Lung (tissue), 12 donors: ENCODE measurements around the gene PAPSS2. TPM values are rescaled to one million over a fixed set of nuclear protein-coding genes. Genes with fewer than 3 reads are reported as not detected.

Experiments used
- ATAC-seq: fragments of 200-7000 bp; cut with Tn5 transposase; one replicate; pipeline ENCODE4 v1.9.1; 2020; ENCODE audit warnings: moderate number of reproducible peaks; ENCODE audit not compliant: insufficient read depth, low FRiP score
- DNase-seq, 3 donors: peaks; one replicate each; pipeline ENCODE4 v3.0.0-alpha.2; 2013 to 2017
- H3K27ac ChIP-seq, 2 donors: one replicate each; pipeline ENCODE4 v1.5.1; 2013; ENCODE audit warnings: mild to moderate bottlenecking in 2 of 2, moderate library complexity in 2 of 2, control low read depth in 1 of 2, inconsistent platforms in 1 of 2, low read depth in 1 of 2, low read length in 1 of 2
- H3K27me3 ChIP-seq, 3 donors: one replicate each; pipeline ENCODE4 v1.5.1; 2013; ENCODE audit warnings: low read length in 2 of 3; ENCODE audit not compliant: control insufficient read depth in 3 of 3, insufficient read depth in 3 of 3
- H3K36me3 ChIP-seq, 4 donors: one replicate each; pipeline ENCODE4 v1.5.1; 2013; ENCODE audit warnings: low read length in 4 of 4, mild to moderate bottlenecking in 1 of 4, moderate library complexity in 1 of 4; ENCODE audit not compliant: control insufficient read depth in 4 of 4, insufficient read depth in 4 of 4
- H3K4me1 ChIP-seq, 5 donors: one replicate each; pipeline ENCODE4 v1.5.1; 2013; ENCODE audit warnings: low read length in 5 of 5, mild to moderate bottlenecking in 2 of 5, moderate library complexity in 1 of 5; ENCODE audit not compliant: control insufficient read depth in 5 of 5, insufficient read depth in 5 of 5
- H3K4me3 ChIP-seq: one replicate; pipeline ENCODE4 v1.5.1; 2013; ENCODE audit warnings: mild to moderate bottlenecking, control low read depth, moderate library complexity
- H3K9ac ChIP-seq, 2 donors: one replicate each; pipeline ENCODE4 v1.5.1; 2013; ENCODE audit warnings: low read length in 2 of 2, control low read depth in 1 of 2; ENCODE audit not compliant: insufficient read depth in 1 of 2
- H3K9me3 ChIP-seq, 4 donors: one replicate each; pipeline ENCODE4 v1.5.1; 2013; ENCODE audit warnings: low read length in 3 of 4, mild to moderate bottlenecking in 1 of 4, moderate library complexity in 1 of 4; ENCODE audit not compliant: control insufficient read depth in 4 of 4, insufficient read depth in 3 of 4
- WGBS, 2 donors: extraction: QIAGEN DNeasy Blood & Tissue Kit; methylation state at CpG; one replicate each; pipeline ENCODE4 v1.1.7; 2013; 5-methylcytosine and 5-hydroxymethylcytosine counted together
- polyA plus RNA-seq, 2 donors: library from polyadenylated mRNA; stranded (reverse); fragments of 200-250 nt; gene quantifications; one replicate each; pipeline ENCODE4 v1.2.1, GENCODE V29; 2013
- total RNA-seq, 2 donors: library from RNA; depleted of rRNA in 1 of 2; stranded (reverse); fragments of >200 nt in 1 of 2; gene quantifications; one replicate each; pipeline ENCODE4 v1.2.1, GENCODE V29; 2014 to 2021
- TF ChIP-seq, protein P1 (sequence below): IDR thresholded peaks from 2 replicates; pipeline ENCODE4 v1.5.1; 2012; ENCODE audit warnings: mild to moderate bottlenecking; ENCODE audit errors: control extremely low read depth, extremely low read depth
- donor health status: control.
- donor health status: control.
- donor health status: Bipolar disorder and iron deficiency.
- donor health status: healthy.
- donor health status: DM: yes; HTN: yes; CAD: no.

PAPSS2 gene
- total and polyA plus RNA-seq, 4 donors, result 29.0 to 107 (median 81.1) TPM

- H3K27me3 ChIP-seq, result no peaks in the 10 kb centered on the region
- WGBS, 2 donors, result 97% methylated on average over 6 of the region's 6 CpGs
- no peak for DNase-seq
- no peak for ATAC-seq
- TF ChIP-seq, protein P1, sequence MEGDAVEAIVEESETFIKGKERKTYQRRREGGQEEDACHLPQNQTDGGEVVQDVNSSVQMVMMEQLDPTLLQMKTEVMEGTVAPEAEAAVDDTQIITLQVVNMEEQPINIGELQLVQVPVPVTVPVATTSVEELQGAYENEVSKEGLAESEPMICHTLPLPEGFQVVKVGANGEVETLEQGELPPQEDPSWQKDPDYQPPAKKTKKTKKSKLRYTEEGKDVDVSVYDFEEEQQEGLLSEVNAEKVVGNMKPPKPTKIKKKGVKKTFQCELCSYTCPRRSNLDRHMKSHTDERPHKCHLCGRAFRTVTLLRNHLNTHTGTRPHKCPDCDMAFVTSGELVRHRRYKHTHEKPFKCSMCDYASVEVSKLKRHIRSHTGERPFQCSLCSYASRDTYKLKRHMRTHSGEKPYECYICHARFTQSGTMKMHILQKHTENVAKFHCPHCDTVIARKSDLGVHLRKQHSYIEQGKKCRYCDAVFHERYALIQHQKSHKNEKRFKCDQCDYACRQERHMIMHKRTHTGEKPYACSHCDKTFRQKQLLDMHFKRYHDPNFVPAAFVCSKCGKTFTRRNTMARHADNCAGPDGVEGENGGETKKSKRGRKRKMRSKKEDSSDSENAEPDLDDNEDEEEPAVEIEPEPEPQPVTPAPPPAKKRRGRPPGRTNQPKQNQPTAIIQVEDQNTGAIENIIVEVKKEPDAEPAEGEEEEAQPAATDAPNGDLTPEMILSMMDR, result no peak
- H3K4me3 ChIP-seq, result no peak overlapping the region
- H3K27ac ChIP-seq, result no peak overlapping the region
- peaks cover 0 to 4% (median under 1%) of the 10 kb centered on the region in 4 donors for H3K9me3 ChIP-seq
- no peak overlapping the region for H3K9ac ChIP-seq
- no peaks in the 10 kb centered on the region for H3K4me1 ChIP-seq
- peaks cover 2 to 19% (median 12%) of the 10 kb centered on the region in 4 donors for H3K36me3 ChIP-seq
Measured at GRCh38 chr10:87776328-87776727, 116.7 kb downstream of the PAPSS2 start.

GRCh38 chr10:87781545-87781944 lies 121.9 kb downstream of the PAPSS2 start:
- Histone ChIP-seq H3K4me1 (no peaks in the 10 kb centered on the region), H3K27ac (no peak overlapping the region), H3K9ac (no peak overlapping the region), H3K36me3 (peaks cover 9 to 19% (median 15%) of the 10 kb centered on the region in 4 donors), H3K4me3 (no peak overlapping the region), H3K9me3 (peaks cover 0 to 4% (median under 1%) of the 10 kb centered on the region in 4 donors), H3K27me3 (no peaks in the 10 kb centered on the region)
- WGBS, 2 donors, result 96 to 100% methylated on average over 2 of the region's 2 CpGs
- ATAC-seq (no peak), DNase-seq (no peak)
- TF ChIP-seq, protein P1, result no peak

DNA sequence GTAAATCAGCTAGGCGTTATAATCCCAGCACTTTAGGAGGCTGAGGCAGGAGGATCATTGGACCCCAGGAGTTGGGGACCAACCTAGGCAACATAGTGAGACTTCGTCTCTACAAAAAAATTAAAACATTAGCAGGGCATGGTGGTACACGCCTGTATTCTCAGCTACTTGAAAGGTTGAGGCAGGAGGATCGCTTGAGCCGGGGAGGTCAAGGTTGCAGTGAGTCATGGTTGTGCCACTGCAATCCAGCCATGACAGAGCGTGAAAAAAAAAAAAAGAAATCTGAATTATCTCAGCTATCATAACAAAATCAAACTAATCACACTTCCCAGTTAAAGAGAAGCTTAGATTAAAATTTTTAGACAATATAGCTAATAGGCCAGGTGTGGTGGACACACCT lies 123.0 kb downstream of the PAPSS2 start:
- H3K36me3 ChIP-seq, result peaks cover 9 to 20% (median 13%) of the 10 kb centered on the region in 4 donors
- 96 to 98% methylated on average over 6 of the region's 6 CpGs for WGBS, 2 donors
- TF ChIP-seq, protein P1, result no peak
- H3K4me3 ChIP-seq, result no peak overlapping the region
- H3K9me3 ChIP-seq, result peaks cover 0 to 4% (median under 1%) of the 10 kb centered on the region in 4 donors
- no peaks in the 10 kb centered on the region for H3K4me1 ChIP-seq
- DNase-seq (no peak), ATAC-seq (no peak)
- H3K27me3 ChIP-seq, result no peaks in the 10 kb centered on the region
- no peak overlapping the region for H3K27ac ChIP-seq
- no peak overlapping the region for H3K9ac ChIP-seq

- no peak overlapping the region for H3K4me3 ChIP-seq
- H3K36me3 ChIP-seq, result peaks cover 6 to 12% (median 9%) of the 10 kb centered on the region in 4 donors
- TF ChIP-seq, protein P1, result no peak
- H3K9ac ChIP-seq, result no peak overlapping the region
- no peak overlapping the region for H3K27ac ChIP-seq
- DNase-seq, result no peak
- WGBS, 2 donors, result 95 to 99% methylated on average over 7 of the region's 7 CpGs
- H3K9me3 ChIP-seq, result no peaks in the 10 kb centered on the region
- H3K27me3 ChIP-seq, result no peaks in the 10 kb centered on the region
- ATAC-seq, result no peak
- no peaks in the 10 kb centered on the region for H3K4me1 ChIP-seq
Measured at GRCh38 chr10:87786421-87786820, 126.7 kb downstream of the PAPSS2 start.
